GM18520 (cell line): Measurements from ENCODE around the gene LY6G5C.

Source experiments
- ATAC-seq: cut with Tn5 transposase; IDR thresholded peaks from one replicate; pipeline ENCODE4 v1.9.1; 2021; ENCODE audit not compliant: unreplicated experiment

The LY6G5C gene

DNA sequence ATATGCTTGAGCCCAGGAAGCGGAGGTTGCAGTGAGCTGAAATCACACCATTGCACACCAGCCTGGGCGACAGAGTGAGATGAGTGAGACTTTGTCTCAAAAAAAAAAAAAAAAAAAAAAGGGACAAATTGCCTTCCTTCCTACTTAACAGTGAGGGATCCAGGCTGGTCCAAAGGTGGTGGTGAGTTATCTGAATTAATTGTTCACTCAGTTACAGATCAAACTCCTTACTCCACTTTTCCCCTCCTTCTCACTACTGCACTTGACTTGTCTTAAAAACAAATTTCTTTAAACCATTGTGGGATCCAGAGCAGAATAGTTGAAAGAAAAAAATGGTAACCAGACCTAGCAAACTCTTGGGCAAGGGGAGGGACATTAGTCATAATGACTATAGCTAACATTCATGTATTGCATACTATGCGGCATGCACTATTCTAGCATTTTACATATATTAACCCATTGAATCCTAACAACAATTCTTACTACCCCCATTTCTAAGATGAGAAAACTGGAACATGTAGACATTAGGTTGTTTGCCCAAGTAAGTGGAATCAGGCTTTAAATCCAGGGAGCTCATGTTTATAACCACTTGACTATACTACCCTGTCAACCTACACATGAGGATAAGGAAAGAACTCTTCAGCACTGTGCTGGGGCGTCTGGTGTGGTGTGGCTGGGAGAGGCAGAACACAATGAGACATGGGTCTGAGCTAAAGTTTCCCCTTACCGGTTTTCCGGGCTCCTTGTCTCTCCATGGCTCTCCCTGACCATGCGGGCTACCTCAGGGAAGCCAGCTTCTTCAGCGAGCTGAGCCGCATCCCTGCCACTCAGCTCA lies 17.5 kb downstream of the LY6G5C start:
- ATAC-seq: no peak

DNA sequence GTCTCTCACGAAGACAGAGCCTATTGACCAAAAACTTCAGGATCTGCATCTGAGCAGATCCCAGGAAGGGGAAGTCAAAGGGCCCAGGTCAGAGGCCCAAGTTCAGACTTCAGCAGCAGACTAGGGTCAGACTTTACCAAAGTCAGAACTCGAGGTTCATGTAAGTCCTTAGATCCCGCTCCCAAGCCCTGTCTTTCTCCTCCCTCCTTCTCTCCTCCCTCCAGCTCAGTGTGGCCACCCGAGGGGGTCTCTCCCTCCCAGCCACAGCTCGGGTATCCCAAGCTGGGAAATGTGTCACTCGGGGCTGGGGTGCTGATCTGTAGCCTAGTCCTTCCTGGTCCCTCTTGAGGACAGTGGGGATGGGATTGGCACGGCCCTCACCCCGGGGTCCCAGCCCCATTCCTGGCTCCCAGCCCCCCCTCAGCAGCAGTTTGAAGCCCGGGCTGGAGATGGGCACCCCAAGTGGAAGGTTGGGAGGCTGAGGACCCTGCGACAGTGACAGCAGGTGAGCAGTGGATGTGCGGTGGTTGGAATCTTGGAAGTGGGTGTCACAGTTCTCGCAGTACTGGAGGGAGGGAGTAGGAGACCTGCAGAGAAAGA lies 18.6 kb downstream of the LY6G5C start:
- no peak for ATAC-seq

DNA sequence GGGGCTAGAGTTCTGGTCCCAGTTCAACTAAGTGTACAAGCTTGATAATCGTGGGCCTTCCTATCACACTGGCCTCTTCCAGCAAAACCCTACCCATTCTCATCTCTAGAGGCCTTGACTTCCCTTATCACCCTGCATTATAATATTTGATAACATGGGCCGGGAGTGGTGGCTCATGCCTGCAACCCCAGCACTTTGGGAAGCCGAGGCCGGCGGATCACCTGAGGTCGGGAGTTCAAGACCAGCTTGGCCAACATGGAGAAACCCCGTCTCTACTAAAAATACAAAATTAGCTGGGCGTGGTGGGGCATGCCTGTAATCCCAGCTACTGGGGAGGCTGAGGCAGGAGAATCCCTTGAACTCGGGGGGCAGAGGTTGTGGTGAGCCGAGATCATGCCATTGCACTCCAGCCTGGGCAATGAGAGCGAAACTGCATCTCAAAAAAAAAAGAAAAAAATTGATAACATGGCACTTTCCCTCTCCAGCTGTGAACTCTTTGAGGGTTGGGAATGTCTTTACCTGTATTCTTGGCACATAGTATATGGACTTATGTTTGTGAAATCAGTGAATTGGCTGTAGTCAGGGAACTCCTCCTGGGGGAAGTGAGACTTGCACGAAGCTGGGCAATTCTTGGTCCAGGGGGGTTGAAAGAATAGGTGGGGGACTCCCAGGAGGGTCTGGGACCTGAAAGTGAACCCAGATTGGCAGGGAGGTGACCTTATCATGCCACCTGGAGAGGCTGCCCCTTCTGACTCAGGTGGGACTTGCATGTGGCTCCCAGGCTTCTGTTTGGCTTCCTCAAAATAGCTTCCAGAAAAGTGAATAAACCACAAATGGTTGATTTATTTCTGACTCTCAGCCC lies 19.4 kb downstream of the LY6G5C start:
- ATAC-seq: no peak

DNA sequence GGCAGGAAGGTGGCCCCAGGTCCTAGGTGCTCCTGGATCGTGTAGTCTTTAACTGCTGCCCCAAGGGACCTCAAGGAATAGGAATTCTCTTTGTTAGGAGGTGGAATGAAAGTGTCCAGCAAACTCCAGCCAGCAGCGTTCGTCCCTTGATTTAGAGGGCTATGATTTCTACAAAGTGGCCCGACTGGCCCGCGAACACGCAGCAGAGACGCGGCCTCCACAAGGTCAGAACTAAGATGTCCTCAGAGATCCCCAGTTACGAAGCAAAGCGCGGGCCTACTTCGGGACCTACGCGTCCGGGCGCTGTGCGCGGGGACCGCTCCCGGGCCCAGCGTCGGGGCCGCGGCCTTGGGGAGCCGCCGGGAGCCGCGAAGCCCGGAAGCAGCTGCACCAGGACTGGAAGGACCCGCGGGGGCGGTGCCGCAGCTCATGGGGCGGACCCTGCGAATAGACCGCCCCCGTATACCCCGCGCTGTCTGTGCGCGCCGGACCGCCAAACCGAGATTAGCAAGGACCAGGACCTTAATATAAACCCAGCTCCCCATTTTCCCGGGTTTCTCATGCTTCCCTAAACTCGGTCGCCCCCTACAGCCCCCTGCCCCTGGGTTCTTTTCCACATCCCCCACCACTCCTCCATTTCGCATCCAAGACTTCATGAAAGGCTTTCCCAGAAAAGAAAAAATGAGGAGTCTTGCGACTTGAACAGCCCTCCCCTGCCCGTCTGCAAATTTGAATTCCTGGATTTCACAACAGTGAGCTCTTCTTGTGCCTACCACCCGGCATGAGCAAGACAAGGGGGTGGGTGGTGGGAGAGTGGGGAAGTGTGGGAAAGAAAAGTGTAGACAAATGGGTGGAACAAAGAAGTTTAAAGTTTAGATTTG lies 20.2 kb downstream of the LY6G5C start, which contains the start of gene C6orf47:
C6orf47 (minus strand) TSS at position 398 of the 881 bp plus-strand sequence. CDS start 831 bp downstream, outside the sequence.
- ATAC-seq: no peak

GRCh38 chr6:31659649-31660380 lies 21.1 kb downstream of the LY6G5C start:
- no peak for ATAC-seq

GRCh38 chr6:31658983-31659648 lies 21.8 kb downstream of the LY6G5C start:
- no peak for ATAC-seq

GRCh38 chr6:31658158-31658688 lies 22.6 kb downstream of the LY6G5C start:
- no peak for ATAC-seq

- ATAC-seq: no peak
Measured at GRCh38 chr6:31657406-31658157, 23.3 kb downstream of the LY6G5C start.

DNA sequence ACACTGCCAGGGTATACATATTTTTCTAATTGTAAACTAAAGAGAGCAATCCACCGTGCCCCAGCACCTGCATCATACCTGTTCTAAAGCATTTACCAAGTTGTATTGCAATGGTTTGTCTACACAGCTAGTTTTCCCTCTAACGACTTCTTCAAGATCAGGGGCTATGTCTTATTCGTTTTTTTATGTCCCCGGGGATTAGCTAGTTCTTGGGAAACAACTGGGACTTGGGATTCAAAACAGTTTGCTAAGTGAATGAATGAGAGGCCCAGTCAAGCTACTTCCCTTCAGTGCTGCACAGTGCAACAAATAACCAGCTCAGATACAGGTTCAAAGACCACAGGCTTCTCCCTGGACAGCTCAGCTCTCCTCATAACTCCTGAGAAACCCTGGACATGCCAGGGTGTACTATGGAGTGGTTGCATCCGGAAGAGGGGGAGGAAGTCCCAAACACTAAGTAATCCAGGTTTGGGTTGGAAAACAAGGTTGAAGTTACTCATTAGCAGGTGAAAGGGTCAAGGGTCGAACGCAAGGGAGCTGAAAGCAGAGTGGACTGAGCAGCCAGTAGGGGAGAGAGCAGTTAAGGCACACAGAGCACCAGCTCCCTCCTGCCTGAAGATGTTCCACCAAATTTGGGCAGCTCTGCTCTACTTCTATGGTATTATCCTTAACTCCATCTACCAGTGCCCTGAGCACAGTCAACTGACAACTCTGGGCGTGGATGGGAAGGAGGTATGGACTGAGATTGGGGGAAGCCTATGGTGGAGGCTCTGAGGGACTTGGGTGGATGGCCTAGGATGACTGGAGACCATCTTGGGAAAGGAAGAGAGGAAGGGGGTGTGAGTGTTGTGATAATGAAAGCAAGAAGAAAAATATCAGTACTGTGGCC lies 25.3 kb downstream of the LY6G5C start, which contains the start of gene APOM:
APOM (plus strand) TSS at position 546 of the 889 bp plus-strand sequence; CDS start at position 619, 73 bp downstream.
- no peak for ATAC-seq

DNA sequence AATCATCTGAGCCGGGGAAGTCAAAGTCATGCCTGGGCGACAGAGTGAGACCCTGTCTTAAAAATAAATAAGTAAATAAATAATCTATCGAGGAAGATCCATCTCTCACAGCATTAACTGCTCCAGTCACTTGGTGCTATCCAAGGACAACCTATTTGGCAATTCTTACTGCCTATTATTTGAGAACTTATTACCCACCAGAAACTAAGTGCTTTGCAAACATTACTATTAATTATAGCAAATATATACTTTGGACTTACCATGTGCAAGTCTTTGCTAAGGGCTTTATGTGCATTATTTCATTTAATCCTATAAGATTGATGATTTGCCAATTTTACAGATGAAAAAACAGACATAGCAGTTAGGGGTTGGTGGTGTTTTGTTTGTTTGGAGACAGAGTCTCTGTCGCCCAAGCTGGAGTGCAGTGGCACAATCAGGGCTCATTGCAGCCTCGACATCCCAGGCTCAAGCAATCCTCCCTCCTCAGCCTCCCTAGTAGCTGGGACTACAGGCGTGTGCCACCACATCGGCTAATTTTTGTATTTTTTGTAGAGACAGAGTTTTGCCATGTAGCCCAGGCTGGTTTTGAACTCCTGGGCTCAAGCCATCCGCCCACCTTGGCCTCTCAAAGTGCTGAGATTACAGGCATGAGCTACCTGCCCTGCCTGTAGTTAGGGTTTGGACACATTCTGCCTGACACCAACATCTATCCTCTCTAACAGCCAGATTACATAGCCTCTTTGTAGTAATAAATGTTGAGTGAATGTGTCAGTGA lies 26.1 kb downstream of the LY6G5C start:
- no peak for ATAC-seq

- ATAC-seq: peak; percentile 40
Measured at GRCh38 chr6:31652925-31653724, 27.7 kb downstream of the LY6G5C start.

GRCh38 chr6:31651602-31652191 lies 29.2 kb downstream of the LY6G5C start:
- ATAC-seq: peak; percentile 24

GRCh38 chr6:31645325-31645724 lies 35.5 kb downstream of the LY6G5C start:
- no peak for ATAC-seq

DNA sequence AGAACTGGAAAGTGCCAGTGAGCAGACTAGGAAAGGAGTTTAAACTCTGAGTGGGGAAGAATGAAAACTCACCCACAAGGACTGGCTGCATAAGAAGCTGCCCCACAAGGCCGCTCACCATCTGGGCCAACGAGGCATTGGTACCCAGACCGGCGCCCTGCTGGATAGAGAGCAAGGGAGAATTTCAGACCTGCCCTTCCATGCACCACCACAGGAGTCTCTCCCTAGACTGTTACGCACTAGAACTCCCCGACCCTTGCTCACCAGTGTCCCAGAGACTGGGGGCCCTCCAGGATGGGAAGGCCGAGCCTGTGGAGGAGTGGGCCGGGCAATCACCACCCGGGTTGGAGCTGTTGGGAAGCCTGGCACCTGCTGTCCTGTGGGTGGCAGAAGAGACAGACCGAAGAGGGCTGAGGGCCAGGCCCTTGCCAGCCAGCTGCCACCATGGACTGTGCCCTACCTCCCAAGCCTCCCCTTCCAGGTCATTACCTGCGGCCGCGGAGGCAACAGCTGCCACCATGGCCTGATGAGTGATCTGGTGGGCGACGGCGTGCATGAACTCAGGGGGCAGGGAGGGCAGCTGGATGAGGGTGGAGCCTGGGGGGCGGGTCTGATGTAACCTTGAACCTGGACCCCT lies 36.9 kb downstream of the LY6G5C start:
- no peak for ATAC-seq
